OCI-LY3 (cell line): ENCODE data around the gene UNC80.

Experiments
- H2AFZ ChIP-seq: fragments of 200-600, 300-600 bp; shearing (Covaris generic); 2 replicates; pipeline ENCODE4 v1.6.0; 2014; ENCODE audit warnings: antibody characterized with exemption, low read depth, low read length
- H3K27ac ChIP-seq: fragments of 200-600, 300-600 bp; sonication (generic); 2 replicates; pipeline ENCODE4 v1.5.1; 2014; ENCODE audit warnings: mild to moderate bottlenecking, low read length, moderate library complexity, mixed read lengths
- H3K27me3 ChIP-seq: fragments of 200-600, 300-600 bp; sonication (generic); 2 replicates; pipeline ENCODE4 v1.6.1; 2014; ENCODE audit warnings: low read depth, low read length, mixed read lengths
- H3K36me3 ChIP-seq: fragments of 200-600, 300-600 bp; sonication (generic); replicated peaks from 2 replicates; pipeline ENCODE3; 2014; ENCODE audit warnings: low read depth, low read length, mixed read lengths
- H3K4me1 ChIP-seq: fragments of 300-600, 200-600 bp; sonication (generic); 2 replicates; pipeline ENCODE4 v1.6.1; 2014; ENCODE audit warnings: low read length, mixed read lengths
- H3K4me2 ChIP-seq: fragments of 200-600, 300-600 bp; sonication (generic); 2 replicates; pipeline ENCODE4 v1.6.1; 2014; ENCODE audit warnings: low read length, mixed read lengths
- H3K4me3 ChIP-seq: fragments of 300-600, 200-600 bp; sonication (generic); 2 replicates; pipeline ENCODE4 v1.5.1; 2014; ENCODE audit warnings: antibody characterized with exemption, mild to moderate bottlenecking, low read length, moderate library complexity
- H3K79me2 ChIP-seq: fragments of 300-600, 200-600 bp; shearing (Covaris generic); 2 replicates; pipeline ENCODE4 v1.6.1; 2014; ENCODE audit warnings: mild to moderate bottlenecking, low read length, mixed read lengths
- H3K9ac ChIP-seq: fragments of 300-600, 200-600 bp; shearing (Covaris generic); 2 replicates; pipeline ENCODE4 v1.6.0; 2014; ENCODE audit warnings: mild to moderate bottlenecking, low read length, moderate library complexity
- H3K9me3 ChIP-seq: fragments of 200-600, 300-600 bp; shearing (Covaris generic); 2 replicates; pipeline ENCODE4 v1.6.1; 2014; ENCODE audit warnings: low read length, mixed read lengths; ENCODE audit not compliant: insufficient read depth
- H4K20me1 ChIP-seq: fragments of 200-600, 300-600 bp; sonication (generic); 2 replicates; pipeline ENCODE4 v1.6.1; 2016; ENCODE audit warnings: low read length, mixed read lengths; ENCODE audit not compliant: insufficient read depth
- EZH2phosphoT487 ChIP-seq: fragments of 200-600 bp; shearing (Covaris generic); IDR thresholded peaks from 2 replicates; pipeline ENCODE4 v1.6.1; 2018; ENCODE audit warnings: antibody characterized with exemption, mixed run types, low read depth
- TF ChIP-seq, protein P1 (sequence below): fragments of 200-600, 300-600 bp; sonication (generic); IDR thresholded peaks from 2 replicates; pipeline ENCODE4 v1.5.1; 2014; ENCODE audit warnings: antibody characterized with exemption, low read length, low read depth

Gene UNC80

DNA sequence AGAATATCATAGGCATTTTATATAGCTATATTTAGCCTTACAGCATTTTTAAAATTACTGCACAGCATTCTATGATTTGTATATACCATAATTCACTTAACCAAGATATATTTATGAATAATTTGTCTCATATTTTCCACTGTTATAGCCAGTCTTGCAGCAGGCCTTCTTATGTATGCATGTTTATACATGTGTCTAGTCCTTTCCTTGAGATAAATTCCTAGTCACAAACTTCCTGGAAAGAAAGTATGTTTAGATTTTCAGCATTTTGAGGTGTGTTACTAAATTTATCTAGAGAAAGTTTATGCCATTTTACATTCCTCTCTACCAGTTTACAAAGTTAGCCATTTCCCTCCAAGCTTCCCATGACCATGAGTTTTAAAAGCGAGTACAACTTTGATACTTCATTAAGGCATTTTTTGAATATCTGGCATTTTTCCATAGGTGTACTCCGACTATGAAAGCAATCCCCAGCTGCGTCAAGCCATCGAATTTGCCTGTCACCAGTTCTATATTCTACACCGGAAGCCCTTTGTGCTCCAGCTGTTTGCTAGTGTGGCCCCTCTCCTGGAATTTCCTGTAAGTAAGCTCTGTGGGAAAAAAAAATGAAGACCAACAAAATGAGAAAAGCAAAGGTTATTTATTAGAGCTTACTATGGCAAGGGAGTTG is 171.4 kb downstream of the UNC80 start:
- Histone ChIP-seq H3K4me1 (no peaks in the 10 kb centered on the region), H3K36me3 (no peaks in the 10 kb centered on the region), H3K79me2 (no peaks in the 10 kb centered on the region), H4K20me1 (no peaks in the 10 kb centered on the region), H3K9ac (no peak overlapping the region), H3K4me2 (no peak overlapping the region), H3K27me3 (no peaks in the 10 kb centered on the region), H3K27ac (no peak overlapping the region), H3K4me3 (no peak overlapping the region), H3K9me3 (no peaks in the 10 kb centered on the region), H2AFZ (no peak overlapping the region)
- no peak for TF ChIP-seq EZH2phosphoT487
- TF ChIP-seq, protein P1, sequence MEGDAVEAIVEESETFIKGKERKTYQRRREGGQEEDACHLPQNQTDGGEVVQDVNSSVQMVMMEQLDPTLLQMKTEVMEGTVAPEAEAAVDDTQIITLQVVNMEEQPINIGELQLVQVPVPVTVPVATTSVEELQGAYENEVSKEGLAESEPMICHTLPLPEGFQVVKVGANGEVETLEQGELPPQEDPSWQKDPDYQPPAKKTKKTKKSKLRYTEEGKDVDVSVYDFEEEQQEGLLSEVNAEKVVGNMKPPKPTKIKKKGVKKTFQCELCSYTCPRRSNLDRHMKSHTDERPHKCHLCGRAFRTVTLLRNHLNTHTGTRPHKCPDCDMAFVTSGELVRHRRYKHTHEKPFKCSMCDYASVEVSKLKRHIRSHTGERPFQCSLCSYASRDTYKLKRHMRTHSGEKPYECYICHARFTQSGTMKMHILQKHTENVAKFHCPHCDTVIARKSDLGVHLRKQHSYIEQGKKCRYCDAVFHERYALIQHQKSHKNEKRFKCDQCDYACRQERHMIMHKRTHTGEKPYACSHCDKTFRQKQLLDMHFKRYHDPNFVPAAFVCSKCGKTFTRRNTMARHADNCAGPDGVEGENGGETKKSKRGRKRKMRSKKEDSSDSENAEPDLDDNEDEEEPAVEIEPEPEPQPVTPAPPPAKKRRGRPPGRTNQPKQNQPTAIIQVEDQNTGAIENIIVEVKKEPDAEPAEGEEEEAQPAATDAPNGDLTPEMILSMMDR = no peak

DNA sequence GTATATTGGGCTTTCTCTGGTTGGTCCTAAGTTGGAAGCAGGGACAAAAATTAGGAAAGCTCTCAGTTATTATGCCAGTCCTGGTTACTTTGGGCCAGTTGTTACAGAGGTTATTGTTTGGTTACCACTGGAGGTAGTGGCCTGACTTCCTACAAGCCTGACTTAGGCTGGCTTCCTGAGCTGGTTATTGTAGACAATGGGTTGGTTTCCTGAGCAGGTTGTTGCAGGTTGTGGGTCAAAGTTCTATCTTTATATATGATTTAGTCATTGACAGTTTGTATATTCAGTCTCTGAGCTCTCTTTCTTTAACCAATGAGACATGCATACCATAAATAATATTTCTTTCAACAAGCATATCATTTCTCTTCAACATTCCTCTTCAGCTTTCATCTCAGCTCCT is 172.1 kb downstream of the UNC80 start:
- Histone ChIP-seq H3K4me3 (no peak overlapping the region), H3K9me3 (no peaks in the 10 kb centered on the region), H4K20me1 (no peaks in the 10 kb centered on the region), H3K36me3 (no peaks in the 10 kb centered on the region), H3K27me3 (no peaks in the 10 kb centered on the region), H3K27ac (no peak overlapping the region), H3K4me1 (no peaks in the 10 kb centered on the region), H3K79me2 (no peaks in the 10 kb centered on the region), H3K4me2 (no peak overlapping the region), H3K9ac (no peak overlapping the region), H2AFZ (no peak overlapping the region)
- TF ChIP-seq, protein P1 = no peak
- no peak for TF ChIP-seq EZH2phosphoT487

DNA sequence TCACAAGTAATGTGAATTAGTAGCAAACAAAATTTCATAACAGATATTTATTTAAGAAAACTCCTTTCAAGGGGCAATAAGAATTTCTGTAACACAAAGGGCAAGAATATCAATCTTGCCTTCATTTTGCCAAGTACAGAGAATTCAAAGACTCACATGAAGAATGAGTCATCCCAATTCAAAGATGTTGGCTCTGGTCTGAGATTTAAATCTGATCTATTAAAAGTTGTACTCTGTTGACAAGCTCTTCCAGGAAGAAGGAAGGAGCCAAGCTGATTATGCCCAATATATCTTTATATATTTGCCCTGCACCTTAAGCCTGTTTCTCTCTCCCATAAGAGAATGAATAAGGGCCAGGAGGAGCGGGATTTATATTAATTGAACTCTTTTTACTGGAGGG is 174.9 kb downstream of the UNC80 start:
- no peak overlapping the region for H3K27ac ChIP-seq
- H4K20me1 ChIP-seq = no peaks in the 10 kb centered on the region
- H3K4me1 ChIP-seq = no peaks in the 10 kb centered on the region
- H3K9me3 ChIP-seq = no peaks in the 10 kb centered on the region
- no peak overlapping the region for H3K9ac ChIP-seq
- H3K4me2 ChIP-seq = no peak overlapping the region
- no peak overlapping the region for H2AFZ ChIP-seq
- TF ChIP-seq, protein P1 = no peak
- TF ChIP-seq EZH2phosphoT487 = no peak
- H3K36me3 ChIP-seq = no peaks in the 10 kb centered on the region
- no peak overlapping the region for H3K4me3 ChIP-seq
- no peaks in the 10 kb centered on the region for H3K79me2 ChIP-seq
- no peaks in the 10 kb centered on the region for H3K27me3 ChIP-seq

DNA sequence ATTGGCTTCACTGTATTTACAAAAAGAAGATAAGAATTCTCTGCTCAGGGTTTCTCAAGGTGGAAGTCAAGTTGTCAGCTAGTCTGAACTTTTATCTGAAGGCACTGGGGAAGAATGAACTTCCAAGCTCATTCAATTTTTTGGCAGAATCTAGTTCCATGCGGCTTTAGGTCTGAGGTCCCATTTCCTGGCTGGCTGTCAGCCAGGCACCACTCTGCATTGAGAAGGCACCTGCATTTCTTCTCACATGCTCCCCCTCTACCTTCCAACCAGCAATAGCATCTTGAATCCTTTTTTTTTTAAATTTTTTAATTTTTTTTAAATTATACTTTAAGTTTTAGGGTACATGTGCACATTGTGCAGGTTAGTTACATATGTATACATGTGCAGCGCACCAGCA is 184.6 kb downstream of the UNC80 start:
- Histone ChIP-seq H3K4me1 (peaks cover 18% of the 10 kb centered on the region), H3K36me3 (no peaks in the 10 kb centered on the region), H3K27ac (no peak overlapping the region), H4K20me1 (no peaks in the 10 kb centered on the region), H3K9ac (no peak overlapping the region), H3K9me3 (no peaks in the 10 kb centered on the region), H3K79me2 (no peaks in the 10 kb centered on the region), H3K4me3 (no peak overlapping the region), H3K4me2 (no peak overlapping the region), H2AFZ (no peak overlapping the region), H3K27me3 (no peaks in the 10 kb centered on the region)
- TF ChIP-seq, protein P1 = no peak
- TF ChIP-seq EZH2phosphoT487 = no peak
